A673 (cell line): ENCODE data around the gene MYCL.

ENCODE experiments used
- CTCF ChIP-seq: fragments of 300-800, 200-600 bp; sonication (generic); conservative IDR thresholded peaks from 2 replicates; pipeline ENCODE4 v1.5.1; 2017; ENCODE audit warnings: low read depth, mild to moderate bottlenecking, antibody characterized with exemption, low read length, moderate library complexity, mixed read lengths
- EZH2 ChIP-seq: fragments of 200-600 bp; sonication (generic); IDR thresholded peaks from 2 replicates; pipeline ENCODE4 v1.6.1; 2017; ENCODE audit warnings: borderline replicate concordance, low read depth, mild to moderate bottlenecking, mixed read lengths, antibody characterized with exemption, low read length; ENCODE audit not compliant: poor library complexity, severe bottlenecking

GRCh38 chr1:39845569-39846566 is 55.8 kb downstream of the MYCL start:
- TF ChIP-seq CTCF (no peak), EZH2 (no peak)
